Stimulated activated CD8-positive, alpha-beta memory T cell treated with anti-CD3 and anti-CD28 coated beads, Interleukin-15, amount 100 ng/mL, for 1 hour (primary cell): Measurements from ENCODE around the gene CADM1.

Experiments used
- DNase-seq: peaks from one replicate; pipeline ENCODE4 v3.0.0-alpha.2; 2020; ENCODE audit warnings: low read depth

Gene CADM1

GRCh38 chr11:115279813-115280761 is 224.1 kb downstream of the CADM1 start:
- no peak for DNase-seq

DNA sequence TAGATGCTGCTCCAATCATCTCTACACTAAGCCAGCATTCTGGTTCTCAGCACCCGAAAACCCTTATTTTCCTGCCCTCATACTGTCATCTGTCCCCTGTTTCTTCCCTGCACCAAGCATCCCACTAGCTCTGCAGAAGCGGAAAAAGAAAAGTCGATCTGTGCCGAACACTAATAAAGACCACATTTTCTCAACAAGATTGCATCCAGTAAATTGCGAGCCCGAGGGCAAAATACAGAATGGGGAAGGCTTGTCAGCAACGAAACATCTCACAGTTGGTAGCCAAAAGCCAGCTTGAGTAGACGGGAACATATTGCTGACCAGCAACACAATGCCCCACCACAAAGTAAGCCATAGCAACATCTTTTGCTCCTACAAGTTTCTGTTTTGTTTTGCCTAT is 227.4 kb downstream of the CADM1 start:
- DNase-seq = no peak

- no peak for DNase-seq
Observed at GRCh38 chr11:115276191-115276590, 228.0 kb downstream of the CADM1 start.

- DNase-seq = no peak
Observed at GRCh38 chr11:115275045-115275444, 229.2 kb downstream of the CADM1 start.

GRCh38 chr11:115272925-115273324 is 231.3 kb downstream of the CADM1 start:
- no peak for DNase-seq

DNA sequence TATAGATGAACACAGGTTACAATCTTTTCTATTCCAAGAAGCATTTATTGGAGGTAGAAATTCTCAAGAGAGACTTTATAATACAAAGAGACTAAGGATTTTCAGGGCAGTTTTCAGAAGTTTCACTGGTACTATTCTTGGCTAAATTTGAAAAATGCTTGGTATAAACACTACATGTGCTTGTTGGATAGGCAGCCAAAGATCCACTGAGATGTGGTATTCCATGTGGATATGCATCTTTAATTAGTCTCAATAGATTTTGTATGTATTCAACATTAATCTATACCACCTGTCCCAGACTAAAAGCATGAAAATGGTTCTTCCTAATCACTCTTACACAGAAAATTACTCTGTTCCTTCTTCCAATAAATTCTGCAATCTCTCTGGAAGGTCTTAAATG is 232.6 kb downstream of the CADM1 start:
- no peak for DNase-seq

DNA sequence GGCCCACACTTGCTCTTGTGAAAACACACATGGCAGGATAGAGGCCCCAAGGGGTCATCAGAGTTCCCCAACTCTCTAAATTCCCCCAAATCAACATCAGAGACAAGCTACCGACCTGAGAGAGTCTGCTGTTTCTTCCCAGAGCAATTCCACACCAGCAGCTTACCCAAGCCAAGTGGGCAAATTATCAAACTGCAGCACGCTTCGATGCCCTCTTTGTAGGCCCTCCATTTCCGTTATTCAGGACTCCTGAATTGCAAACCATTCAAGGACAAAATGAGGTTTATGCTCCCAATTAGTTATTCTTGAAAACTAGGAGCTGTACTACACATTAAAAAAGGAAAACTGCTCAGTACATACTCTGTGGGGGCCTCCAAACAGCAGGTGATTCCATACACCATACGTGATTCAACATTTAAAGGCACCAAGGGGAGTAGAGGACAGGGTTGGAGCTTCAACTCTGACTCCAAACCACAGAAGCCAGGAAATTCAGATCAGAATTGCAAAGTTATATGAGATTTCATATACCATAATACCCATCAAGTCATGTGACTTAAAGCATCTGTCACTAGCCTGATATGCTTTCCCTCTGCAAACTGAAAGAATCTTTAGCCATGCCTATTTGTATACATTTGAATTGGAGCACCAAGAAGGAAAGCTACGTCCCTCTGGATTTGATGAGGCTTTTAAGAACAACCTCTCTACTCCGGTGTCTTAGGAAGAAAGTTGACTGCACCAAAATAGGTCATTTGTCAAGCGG is 234.8 kb downstream of the CADM1 start:
- DNase-seq = no peak

- no peak for DNase-seq
Observed at GRCh38 chr11:115267871-115268270, 236.3 kb downstream of the CADM1 start.

DNA sequence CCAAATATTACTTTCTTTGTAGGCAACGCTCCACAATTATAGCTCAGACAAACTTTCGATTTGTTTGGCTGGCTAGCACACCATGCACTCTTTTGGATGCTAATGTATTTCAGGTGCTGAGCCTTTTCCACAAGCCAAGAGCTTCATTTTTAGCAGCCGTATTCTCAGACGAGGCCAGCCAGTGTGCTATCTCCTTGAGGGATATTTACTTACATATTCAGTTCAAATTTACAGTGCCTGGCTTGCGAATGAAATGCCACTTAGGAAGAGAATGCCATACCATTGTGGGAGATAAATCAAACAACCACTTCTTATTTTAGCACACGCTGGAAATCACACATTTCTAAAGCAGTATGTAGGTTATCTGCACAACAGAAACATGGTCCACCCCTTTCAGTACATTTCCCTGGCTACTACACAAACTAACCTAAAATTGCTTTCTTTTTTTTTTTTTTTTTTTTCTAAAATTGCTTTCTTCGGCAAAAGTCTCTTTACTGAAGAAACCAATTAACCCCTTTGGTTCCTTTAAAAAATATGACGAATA is 236.9 kb downstream of the CADM1 start:
- DNase-seq = no peak

DNA sequence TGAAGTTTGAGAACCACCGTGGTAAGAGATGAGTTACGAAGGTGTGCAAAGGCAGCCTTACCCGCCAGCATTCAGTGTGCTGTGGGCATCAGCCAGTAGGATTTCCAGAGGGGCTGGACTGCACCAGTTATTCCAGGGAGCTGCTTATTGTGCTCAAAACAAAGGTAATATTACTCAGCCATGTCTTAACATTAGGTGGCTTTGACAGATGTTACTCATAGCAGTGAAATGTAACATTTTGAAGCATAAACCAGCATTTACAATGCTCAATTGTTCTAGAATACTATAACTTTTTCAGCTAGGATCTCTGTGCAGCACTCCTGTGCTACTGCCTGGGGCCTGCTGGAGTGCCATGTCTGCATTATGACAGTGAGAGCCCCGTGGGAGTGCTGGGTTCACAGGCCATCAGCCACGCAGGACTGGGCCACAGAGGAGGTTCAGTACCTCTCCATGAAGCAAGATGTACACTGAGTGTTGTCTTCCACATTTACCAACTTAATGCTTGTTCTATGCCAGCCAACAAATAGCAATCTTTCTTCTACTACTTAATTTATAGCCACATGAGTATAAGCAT is 238.1 kb downstream of the CADM1 start:
- DNase-seq = no peak

- DNase-seq = no peak
Observed at GRCh38 chr11:115263799-115264656, 240.2 kb downstream of the CADM1 start.

GRCh38 chr11:115258216-115258615 is 246.0 kb downstream of the CADM1 start:
- DNase-seq = no peak

GRCh38 chr11:115257678-115258077 is 246.5 kb downstream of the CADM1 start:
- no peak for DNase-seq

GRCh38 chr11:115257270-115257669 is 246.9 kb downstream of the CADM1 start:
- no peak for DNase-seq

DNA sequence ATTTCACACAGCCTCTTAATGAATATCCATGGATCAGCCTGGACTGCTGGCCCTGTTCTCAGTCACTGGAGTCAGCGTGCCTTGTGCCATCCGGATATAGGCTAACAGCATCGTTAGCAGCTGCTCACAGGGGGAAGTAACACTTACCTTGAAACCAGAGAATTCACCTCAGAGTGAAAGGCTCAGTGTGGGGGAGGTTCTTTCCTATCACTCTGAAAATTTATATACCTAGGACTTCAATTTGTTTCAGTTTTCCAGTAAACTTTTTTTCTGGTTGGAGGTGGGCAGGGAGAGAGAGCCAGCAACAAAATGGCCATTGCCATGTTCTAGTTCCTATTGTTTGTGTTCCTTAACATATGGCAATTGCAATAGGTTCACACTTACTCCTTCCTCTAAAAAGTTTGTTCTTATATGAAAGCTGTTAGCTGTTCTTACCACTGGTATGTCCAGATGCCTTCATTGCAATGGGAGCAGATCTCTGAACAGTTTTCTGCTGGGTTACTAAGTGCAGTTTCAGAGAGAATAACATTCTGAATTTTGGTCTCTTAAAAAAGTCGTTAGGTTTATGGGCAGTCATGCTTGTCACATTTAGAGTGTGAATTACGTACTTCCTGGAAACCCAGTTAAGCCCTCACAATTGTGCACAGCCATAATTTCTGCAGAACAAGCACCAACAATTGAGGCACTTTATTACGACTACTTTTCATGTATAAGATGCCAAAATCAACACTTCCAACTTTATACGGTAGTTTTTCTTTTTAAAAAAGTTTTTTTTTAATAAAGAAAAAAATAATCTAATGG is 247.6 kb downstream of the CADM1 start:
- no peak for DNase-seq

DNA sequence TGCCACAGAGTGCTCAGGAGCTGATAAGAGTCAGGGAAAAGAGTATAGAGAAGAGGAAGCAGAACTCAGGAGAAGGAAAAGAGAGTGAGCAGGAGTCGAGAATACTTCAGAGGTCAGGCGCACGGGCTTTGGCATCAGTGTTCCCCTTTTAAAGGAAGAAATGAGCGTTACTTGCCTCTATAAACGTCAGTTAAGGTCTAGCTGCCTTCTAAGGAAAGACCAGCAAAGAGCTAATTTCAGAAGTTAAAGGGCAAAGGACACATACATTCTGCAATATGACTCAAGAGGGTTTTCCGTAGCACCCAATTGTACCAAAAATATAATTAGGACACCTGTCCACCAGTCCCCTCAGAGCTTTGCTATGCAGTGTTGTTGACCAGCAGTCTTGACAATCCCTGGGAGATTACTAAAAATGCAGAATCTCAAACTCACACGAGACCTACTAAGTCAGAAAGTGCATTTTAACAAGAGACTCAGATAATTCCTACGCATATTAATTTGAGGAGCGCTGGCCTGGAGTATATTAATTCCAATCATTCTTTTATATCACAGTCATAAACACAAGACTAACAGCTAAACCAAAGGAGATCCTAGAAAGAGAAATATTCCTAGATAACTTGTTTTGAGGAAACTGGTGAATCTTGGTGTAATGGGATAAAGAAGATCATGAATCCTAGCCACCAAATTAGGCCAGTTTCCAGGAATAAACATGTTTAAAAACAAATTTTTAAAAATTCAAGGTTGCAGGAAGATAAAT is 249.0 kb downstream of the CADM1 start:
- DNase-seq = no peak

GRCh38 chr11:115251126-115251525 is 253.1 kb downstream of the CADM1 start:
- DNase-seq = no peak

DNA sequence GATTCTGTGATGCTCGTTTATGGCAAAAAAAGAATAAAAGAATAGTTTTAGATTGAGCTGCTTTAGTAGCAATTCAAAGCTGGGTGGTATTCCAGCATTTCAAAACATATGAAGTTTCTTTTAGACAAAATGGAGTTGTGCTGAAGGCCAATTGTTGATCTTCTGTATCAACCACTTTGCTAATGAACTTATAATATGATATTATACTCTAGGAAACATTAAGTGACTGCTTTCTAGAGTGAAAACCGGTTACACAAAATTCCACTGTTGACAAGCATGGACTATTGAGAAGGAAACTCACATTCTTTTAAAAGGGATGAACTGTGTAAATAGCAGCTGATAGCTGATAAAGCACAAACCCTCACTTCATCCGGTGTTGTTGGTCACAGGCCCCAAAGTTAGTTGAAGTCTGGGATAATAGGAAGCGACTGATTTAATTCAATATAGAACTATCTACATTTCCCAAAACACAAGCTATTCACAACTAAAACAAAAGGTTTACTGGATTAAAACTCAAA is 255.1 kb downstream of the CADM1 start:
- DNase-seq = no peak

- DNase-seq = no peak
Observed at GRCh38 chr11:115247953-115248352, 256.3 kb downstream of the CADM1 start.

DNA sequence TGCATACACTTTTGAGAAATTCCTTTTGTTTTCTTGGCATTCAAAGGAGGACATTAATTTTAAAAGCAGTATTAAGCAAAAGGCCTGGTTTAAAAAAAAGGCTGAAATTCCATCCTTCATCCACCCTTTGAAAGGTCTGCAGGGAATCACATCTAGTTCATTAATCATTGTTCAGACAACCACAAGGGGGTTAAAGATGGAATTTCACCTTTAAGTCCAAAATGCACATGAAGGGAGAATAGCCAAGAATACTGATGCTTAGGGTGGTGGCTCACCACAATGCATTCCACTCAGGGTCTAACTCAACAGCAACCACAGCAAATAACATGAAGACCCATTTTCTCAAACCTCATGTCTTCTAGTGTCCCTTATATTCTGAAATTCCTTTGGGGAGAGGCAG is 256.9 kb downstream of the CADM1 start:
- DNase-seq = no peak
